H9 (cell line): ENCODE results near the gene GABRB1. TPM values are rescaled to one million over a fixed set of nuclear protein-coding genes. Genes with fewer than 3 reads are reported as not detected.

ENCODE experiments used
- DNase-seq: peaks from one replicate; pipeline ENCODE4 v3.0.0-alpha.2; 2017
- H2AFZ ChIP-seq: one replicate; pipeline ENCODE4 v1.6.1; 2013; ENCODE audit warnings: mild to moderate bottlenecking, low read length, control low read depth, moderate library complexity
- H2AK5ac ChIP-seq: 2 replicates; pipeline ENCODE4 v1.6.1; 2013; ENCODE audit warnings: low read length, control low read depth, mixed read lengths; ENCODE audit not compliant: insufficient read length
- H2BK120ac ChIP-seq: one replicate; pipeline ENCODE4 v1.6.1; 2013; ENCODE audit warnings: low read depth, mild to moderate bottlenecking, low read length, control low read depth, inconsistent platforms; ENCODE audit not compliant: poor library complexity, severe bottlenecking
- H2BK12ac ChIP-seq: 2 replicates; pipeline ENCODE4 v1.6.1; 2013; ENCODE audit warnings: low read length, control low read depth, mixed read lengths, low read depth; ENCODE audit not compliant: insufficient read length
- H2BK15ac ChIP-seq: 2 replicates; pipeline ENCODE4 v1.6.1; 2013; ENCODE audit warnings: low read depth, low read length, control low read depth
- H2BK20ac ChIP-seq: one replicate; pipeline ENCODE4 v1.6.1; 2013; ENCODE audit warnings: low read depth, mild to moderate bottlenecking, low read length, control low read depth, inconsistent platforms; ENCODE audit not compliant: poor library complexity, severe bottlenecking
- H2BK5ac ChIP-seq: 2 replicates; pipeline ENCODE4 v1.6.1; 2013; ENCODE audit warnings: low read length, control low read depth, mixed read lengths; ENCODE audit not compliant: insufficient read length
- H3K14ac ChIP-seq: 2 replicates; pipeline ENCODE4 v1.6.1; 2013; ENCODE audit warnings: low read length, control low read depth; ENCODE audit not compliant: insufficient read depth
- H3K18ac ChIP-seq: 2 replicates; pipeline ENCODE4 v1.6.1; 2013; ENCODE audit warnings: low read depth, mild to moderate bottlenecking, mixed read lengths, low read length, control low read depth; ENCODE audit not compliant: insufficient read length
- H3K23ac ChIP-seq: 2 replicates; pipeline ENCODE4 v1.6.1; 2013; ENCODE audit warnings: low read length, control low read depth, mixed read lengths, low read depth; ENCODE audit not compliant: insufficient read length
- H3K23me2 ChIP-seq: 2 replicates; pipeline ENCODE4 v1.6.1; 2013; ENCODE audit warnings: low read depth, mild to moderate bottlenecking, mixed read lengths, low read length, control low read depth; ENCODE audit not compliant: insufficient read length, poor library complexity, severe bottlenecking
- H3K27ac ChIP-seq: 2 replicates; pipeline ENCODE4 v1.5.1; 2013; ENCODE audit warnings: low read length, control low read depth, mixed read lengths, low read depth; ENCODE audit not compliant: insufficient read length
- H3K27me3 ChIP-seq: 2 replicates; pipeline ENCODE4 v1.6.1; 2013; ENCODE audit warnings: low read length, control low read depth, inconsistent platforms; ENCODE audit not compliant: insufficient read depth
- H3K4ac ChIP-seq: 2 replicates; pipeline ENCODE4 v1.6.1; 2013; ENCODE audit warnings: low read depth, mild to moderate bottlenecking, control low read depth, inconsistent platforms, low read length, moderate library complexity
- H3K4me1 ChIP-seq: 2 replicates; pipeline ENCODE4 v1.6.1; 2013; ENCODE audit warnings: low read length, control low read depth, inconsistent platforms; ENCODE audit not compliant: insufficient read depth
- H3K4me2 ChIP-seq: 2 replicates; pipeline ENCODE4 v1.6.1; 2013; ENCODE audit warnings: low read length, control low read depth, mixed read lengths; ENCODE audit not compliant: insufficient read length, insufficient read depth
- H3K56ac ChIP-seq: 2 replicates; pipeline ENCODE4 v1.6.1; 2013; ENCODE audit warnings: low read depth, mild to moderate bottlenecking, mixed read lengths, low read length, control low read depth; ENCODE audit not compliant: insufficient read length
- H3K79me1 ChIP-seq: 2 replicates; pipeline ENCODE4 v1.6.1; 2013; ENCODE audit warnings: low read depth, mild to moderate bottlenecking, moderate library complexity, low read length, control low read depth, inconsistent platforms; ENCODE audit not compliant: insufficient read depth, poor library complexity, severe bottlenecking
- H3K79me2 ChIP-seq: 2 replicates; pipeline ENCODE4 v1.6.1; 2013; ENCODE audit warnings: low read length, control low read depth, inconsistent platforms; ENCODE audit not compliant: insufficient read depth
- H3K9ac ChIP-seq: 2 replicates; pipeline ENCODE4 v1.6.1; 2013; ENCODE audit warnings: low read length, control low read depth, mixed read lengths; ENCODE audit not compliant: insufficient read length; ENCODE audit errors: extremely low read depth
- H3K9me3 ChIP-seq: one replicate; pipeline ENCODE4 v1.6.1; 2013; ENCODE audit warnings: low read depth, low read length, inconsistent platforms; ENCODE audit not compliant: control insufficient read depth
- H3T11ph ChIP-seq: one replicate; pipeline ENCODE4 v1.6.1; 2013; ENCODE audit warnings: mild to moderate bottlenecking, low read length, control low read depth, inconsistent platforms
- H4K20me1 ChIP-seq: one replicate; pipeline ENCODE4 v1.6.1; 2013; ENCODE audit not compliant: control insufficient read depth, insufficient read length, insufficient read depth
- H4K5ac ChIP-seq: 2 replicates; pipeline ENCODE4 v1.6.1; 2013; ENCODE audit warnings: low read depth, mild to moderate bottlenecking, mixed read lengths, low read length, control low read depth; ENCODE audit not compliant: insufficient read length
- H4K8ac ChIP-seq: replicated peaks from 2 replicates; pipeline ENCODE4 v1.6.1; 2013; ENCODE audit warnings: low read length, control low read depth, mixed read lengths, low read depth; ENCODE audit not compliant: insufficient read length
- H4K91ac ChIP-seq: 2 replicates; pipeline ENCODE4 v1.6.1; 2013; ENCODE audit warnings: low read depth, mild to moderate bottlenecking, moderate library complexity, mixed read lengths, low read length, control low read depth; ENCODE audit not compliant: insufficient read length
- H3K27ac Mint-ChIP-seq, 3 experiments: 2 replicates in 2 of 3; 3 replicates in 1 of 3; pipeline ENCODE4 v1.8.0; 2020 to 2021; ENCODE audit warnings: mixed read lengths in 3 of 3, mild to moderate bottlenecking in 1 of 3, moderate library complexity in 1 of 3
- H3K27me3 Mint-ChIP-seq: 2 replicates; pipeline ENCODE4 v1.8.0; 2021; ENCODE audit warnings: low read depth, mild to moderate bottlenecking, moderate library complexity, mixed read lengths
- H3K36me3 Mint-ChIP-seq, 3 experiments: 2 replicates in 2 of 3; 3 replicates in 1 of 3; pipeline ENCODE4 v1.8.0; 2020 to 2021; ENCODE audit warnings: low read depth in 3 of 3, mixed read lengths in 3 of 3; ENCODE audit not compliant: insufficient read depth in 1 of 3
- H3K4me1 Mint-ChIP-seq, 2 experiments: 2 replicates each; pipeline ENCODE4 v1.8.0; 2020; ENCODE audit warnings: mixed read lengths in 2 of 2
- H3K4me3 Mint-ChIP-seq, 2 experiments: 2 replicates in 1 of 2; 3 replicates in 1 of 2; pipeline ENCODE4 v1.8.0; 2020 to 2021; ENCODE audit warnings: mild to moderate bottlenecking in 2 of 2, mixed read lengths in 2 of 2, moderate library complexity in 1 of 2
- H3K9me3 Mint-ChIP-seq, 2 experiments: 2 replicates in 1 of 2; 3 replicates in 1 of 2; pipeline ENCODE4 v1.8.0; 2020; ENCODE audit warnings: mild to moderate bottlenecking in 2 of 2, mixed read lengths in 2 of 2, moderate library complexity in 1 of 2
- CTCF ChIP-seq: fragments of 200-600 bp; sonication (generic); conservative IDR thresholded peaks from 3 replicates; pipeline ENCODE4 v1.8.0; 2021; ENCODE audit warnings: antibody characterized with exemption, mild to moderate bottlenecking
- WGBS: extraction: QIAGEN DNeasy Blood & Tissue Kit; methylation state at CpG from one replicate; pipeline ENCODE4 v1.1.7; 2013; ENCODE audit warnings: missing lambda C conversion rate, low lambda C conversion rate, mixed read lengths; ENCODE audit not compliant: insufficient read length; ENCODE audit errors: extremely low coverage; 5-methylcytosine and 5-hydroxymethylcytosine counted together
- long read RNA-seq: library from polyadenylated mRNA; unstranded; transcript quantifications from one replicate; pipeline ENCODE4 v2.0.0, GENCODE V29; 2020
- total RNA-seq: library from RNA; stranded (reverse); gene quantifications from 2 replicates; pipeline ENCODE4 v1.2.1, GENCODE V29; 2021

Gene GABRB1
- total RNA-seq = 0.39 TPM in 1 of 2 replicates, not detected in the other
- long read RNA-seq = 0 reads

DNA sequence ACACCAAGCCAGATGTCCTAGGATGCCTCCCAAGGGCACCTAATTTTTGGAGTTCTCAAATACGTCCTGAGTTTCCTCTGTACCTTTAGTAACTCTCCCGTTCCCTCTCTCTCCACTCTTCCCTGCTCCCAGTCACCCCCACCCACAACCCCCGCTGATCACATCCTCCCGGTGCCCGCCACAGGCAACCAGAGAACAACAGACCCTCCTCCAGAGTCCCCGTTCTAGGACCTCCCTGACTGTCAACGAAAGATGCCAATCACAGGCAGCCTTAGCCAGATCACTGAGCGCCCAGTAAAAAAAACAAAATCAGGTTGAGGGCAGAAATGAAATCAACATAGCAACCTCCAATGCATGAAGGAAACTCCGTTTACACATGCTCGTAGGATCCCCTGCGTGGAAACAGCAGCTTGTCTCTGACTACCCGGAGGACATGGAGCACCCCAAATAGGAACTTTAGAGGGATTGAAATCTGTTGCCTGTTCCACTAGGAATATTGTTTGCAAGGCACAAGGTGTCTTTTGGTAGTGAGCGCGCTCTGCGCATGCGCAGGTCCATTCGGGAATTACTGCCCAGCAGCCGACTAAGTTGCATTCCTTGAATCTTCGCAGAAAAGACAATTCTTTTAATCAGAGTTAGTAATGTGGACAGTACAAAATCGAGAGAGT is at the start of gene GABRB1:
Gene GABRB1, plus strand, starts transcription at position 557 of the 668 bp plus-strand sequence.
- Histone ChIP-seq H2BK120ac (no peak within 1 kb of the TSS), H2BK5ac (no peak within 1 kb of the TSS), H3K23me2 (peaks cover 23% of the 10 kb centered on the region), H3K27ac (no peak within 1 kb of the TSS), H3K4ac (no peak within 1 kb of the TSS), H3K27me3 (no peaks in the 10 kb centered on the region; the same call in 1 of the 2 replicates), H2AFZ (peak within 1 kb of the TSS; percentile 92), H4K8ac (no peak within 1 kb of the TSS), H3K23ac (no peak within 1 kb of the TSS), H3K18ac (no peak within 1 kb of the TSS), H4K20me1 (no peaks in the 10 kb centered on the region), H2BK15ac (no peak within 1 kb of the TSS), H2BK12ac (no peak within 1 kb of the TSS), H4K5ac (no peak within 1 kb of the TSS), H3K9ac (peak within 1 kb of the TSS; percentile 20), H3K79me2 (no peaks in the 10 kb centered on the region), H3K14ac (peak within 1 kb of the TSS; percentile 39; the same call in 1 of the 2 replicates), H3T11ph (no peak within 1 kb of the TSS), H3K56ac (no peak within 1 kb of the TSS), H3K9me3 (no peaks in the 10 kb centered on the region), H3K79me1 (no peaks in the 10 kb centered on the region), H3K4me1 (no peaks in the 10 kb centered on the region), H3K4me2 (peak within 1 kb of the TSS; percentile 93), H4K91ac (no peak within 1 kb of the TSS), H2AK5ac (no peak within 1 kb of the TSS), H2BK20ac (no peak within 1 kb of the TSS)
- no peak for TF ChIP-seq CTCF
- peak within 1 kb of the TSS; percentile 80 to 88 for H3K4me3 Mint-ChIP-seq
- peaks cover 27% of the 10 kb centered on the region for H3K27me3 Mint-ChIP-seq
- no peaks in the 10 kb centered on the region for H3K9me3 Mint-ChIP-seq
- peak; percentile 74 for DNase-seq
- H3K4me1 Mint-ChIP-seq = peaks cover 16 to 17% of the 10 kb centered on the region in 2 experiments
- H3K36me3 Mint-ChIP-seq = no peaks in the 10 kb centered on the region
- WGBS = no CpG with 5 or more reads among the region's 20 CpGs
- peak within 1 kb of the TSS in 1 of 3 experiments; percentile 41; a peak in 1 of 7 replicates for H3K27ac Mint-ChIP-seq
